ENCODE results near the gene GPR160. TPM values are rescaled to one million over a fixed set of nuclear protein-coding genes. Genes with fewer than 3 reads are reported as not detected.

GPR160 gene
- total RNA-seq, 4 donors from 2014 or later: 0.88 to 4.5 (median 2.9) TPM

DNA sequence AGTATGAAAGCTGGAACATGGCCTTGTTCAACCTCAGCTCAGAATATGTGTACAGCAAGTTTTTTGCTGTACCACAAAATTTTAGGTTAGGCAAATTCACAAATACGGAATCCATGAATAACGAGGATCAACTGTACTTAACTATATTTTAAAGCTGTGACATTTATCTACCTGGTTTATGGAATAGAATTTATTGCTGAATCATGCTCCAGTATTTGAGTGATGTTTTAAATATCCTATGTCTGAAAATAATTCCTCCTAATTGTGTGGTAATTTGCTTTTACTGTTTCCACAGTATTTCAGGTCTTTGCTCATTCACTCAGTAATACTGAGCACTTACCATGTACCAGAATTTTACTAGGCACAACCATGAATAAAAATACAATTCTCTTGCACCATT, 41.7 kb upstream of the GPR160 start:
- WGBS, 2 donors: 91 to 92% methylated on average over 2 of the region's 2 CpGs
- no peak for DNase-seq
- intact Hi-C loops (cut with DNase I): no loop called here
- no peaks in the 10 kb centered on the region for H3K4me1 ChIP-seq
- no peaks in the 10 kb centered on the region for H3K9me3 ChIP-seq
- H3K27ac ChIP-seq: no peak overlapping the region
- no peak overlapping the region for H3K4me3 ChIP-seq
- peaks cover 0 to 59% (median 0%) of the 10 kb centered on the region in 3 donors for H3K36me3 ChIP-seq
- no peaks in the 10 kb centered on the region for H3K27me3 ChIP-seq
- no peak for TF ChIP-seq POLR2A (IDR thresholded peaks at IDR 0.05)
- no peak for TF ChIP-seq CTCF (IDR thresholded peaks at IDR 0.05)

DNA sequence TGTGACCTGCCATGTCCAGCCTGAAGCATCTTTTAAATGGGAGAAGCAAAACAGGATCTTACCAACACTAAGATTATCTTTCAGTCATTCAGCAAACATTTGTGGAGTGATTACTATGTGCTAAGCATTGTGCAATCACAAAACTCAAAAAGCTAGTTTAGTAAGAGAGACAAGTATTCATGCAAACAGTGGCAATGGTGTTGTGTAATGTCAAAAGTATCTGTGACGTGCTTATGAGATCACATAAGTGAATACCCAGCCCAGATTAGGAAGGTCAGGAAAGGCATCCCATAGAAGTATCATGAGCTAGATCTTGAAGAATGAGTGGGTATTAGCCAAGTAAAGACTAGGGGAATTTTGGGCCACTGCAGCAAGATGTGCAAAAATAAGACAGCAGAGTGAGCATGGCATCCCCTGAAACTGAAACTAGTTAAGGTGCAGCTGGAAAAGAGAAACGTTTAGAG, 39.1 kb upstream of the GPR160 start:
- WGBS, 2 donors: 23 to 36% methylated on average over 2 of the region's 2 CpGs
- Histone ChIP-seq H3K36me3 (peaks cover 0 to 33% (median 0%) of the 10 kb centered on the region in 3 donors), H3K27me3 (no peaks in the 10 kb centered on the region), H3K27ac (no peak overlapping the region), H3K9me3 (no peaks in the 10 kb centered on the region), H3K4me1 (peaks cover 0 to 7% (median 0%) of the 10 kb centered on the region in 3 donors), H3K4me3 (no peak overlapping the region)
- DNase-seq: no peak
- intact Hi-C loops (cut with DNase I): no loop called here
- TF ChIP-seq POLR2A (IDR thresholded peaks at IDR 0.05) (no peak), CTCF (IDR thresholded peaks at IDR 0.05) (no peak)

- TF ChIP-seq POLR2A (IDR thresholded peaks at IDR 0.05) (no peak), CTCF (IDR thresholded peaks at IDR 0.05) (no peak)
- no peak for DNase-seq
- Histone ChIP-seq H3K27me3 (no peaks in the 10 kb centered on the region), H3K4me3 (no peak overlapping the region), H3K4me1 (peaks cover 0 to 7% (median 0%) of the 10 kb centered on the region in 3 donors), H3K36me3 (peaks cover 0 to 26% (median 0%) of the 10 kb centered on the region in 3 donors), H3K9me3 (no peaks in the 10 kb centered on the region), H3K27ac (no peak overlapping the region)
- intact Hi-C loops (cut with DNase I): no loop called here
- WGBS, 2 donors: 79 to 100% methylated on average over 1 of the region's 1 CpG
Measured at GRCh38 chr3:169999433-169999832, 38.4 kb upstream of the GPR160 start.

DNA sequence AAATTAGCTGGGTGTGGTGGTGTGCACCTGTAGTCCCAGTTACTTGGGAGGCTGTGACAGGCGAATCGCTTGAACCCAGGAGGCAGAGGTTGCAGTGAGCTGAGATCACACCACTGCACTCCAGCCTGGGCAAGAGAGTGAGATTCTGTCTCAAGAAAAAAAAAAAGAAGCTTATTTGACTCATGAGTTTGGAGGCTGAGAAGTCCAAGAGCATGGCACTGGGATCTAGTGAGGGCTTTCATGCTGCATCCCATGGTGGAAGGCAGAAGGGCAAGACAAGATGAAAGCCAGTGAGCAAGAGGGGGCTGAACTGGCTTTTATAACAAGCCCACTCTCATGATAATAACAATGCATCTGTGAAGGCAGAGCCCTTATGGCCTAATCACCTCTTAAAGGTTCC, 37.7 kb upstream of the GPR160 start:
- Histone ChIP-seq H3K27ac (no peak overlapping the region), H3K4me1 (peaks cover 0 to 7% (median 0%) of the 10 kb centered on the region in 3 donors), H3K27me3 (no peaks in the 10 kb centered on the region), H3K36me3 (peaks cover 0 to 19% (median 0%) of the 10 kb centered on the region in 3 donors), H3K4me3 (no peak overlapping the region), H3K9me3 (no peaks in the 10 kb centered on the region)
- WGBS, 2 donors: 97 to 100% methylated on average over 2 of the region's 2 CpGs
- TF ChIP-seq POLR2A (IDR thresholded peaks at IDR 0.05) (no peak), CTCF (IDR thresholded peaks at IDR 0.05) (no peak)
- no peak for DNase-seq
- intact Hi-C loops (cut with DNase I): no loop called here

- peak overlapping the region in 1 of 4 donors; percentile 11 for H3K27ac ChIP-seq
- WGBS, 2 donors: 71 to 75% methylated on average over 10 of the region's 10 CpGs
- no peaks in the 10 kb centered on the region for H3K9me3 ChIP-seq
- DNase-seq: no peak
- H3K27me3 ChIP-seq: no peaks in the 10 kb centered on the region
- peak overlapping the region in 1 of 4 donors; percentile 40 for H3K4me3 ChIP-seq
- no peaks in the 10 kb centered on the region for H3K36me3 ChIP-seq
- H3K4me1 ChIP-seq: peaks cover 0 to 7% (median 0%) of the 10 kb centered on the region in 3 donors
- TF ChIP-seq CTCF (IDR thresholded peaks at IDR 0.05): no peak
- no peak for TF ChIP-seq POLR2A (IDR thresholded peaks at IDR 0.05)
- intact Hi-C loops (cut with DNase I): no loop called here
Measured at GRCh38 chr3:170002231-170002630, 35.6 kb upstream of the GPR160 start.

All from esophagus squamous epithelium (tissue), 5 donors.